Stimulated activated naive CD4-positive, alpha-beta T cell (primary cell): Measurements from ENCODE around the gene ARL17B.
"Not testable (repeated sequence)": the region's sequence is repeated elsewhere in the genome, so short reads cannot be mapped to it uniquely, and the experiment has no call there.

Experiments used
- DNase-seq, 6 experiments: peaks; one replicate each; lab custom pipeline; 2025; lab: John Stamatoyannopoulos, UW

Gene ARL17B

DNA sequence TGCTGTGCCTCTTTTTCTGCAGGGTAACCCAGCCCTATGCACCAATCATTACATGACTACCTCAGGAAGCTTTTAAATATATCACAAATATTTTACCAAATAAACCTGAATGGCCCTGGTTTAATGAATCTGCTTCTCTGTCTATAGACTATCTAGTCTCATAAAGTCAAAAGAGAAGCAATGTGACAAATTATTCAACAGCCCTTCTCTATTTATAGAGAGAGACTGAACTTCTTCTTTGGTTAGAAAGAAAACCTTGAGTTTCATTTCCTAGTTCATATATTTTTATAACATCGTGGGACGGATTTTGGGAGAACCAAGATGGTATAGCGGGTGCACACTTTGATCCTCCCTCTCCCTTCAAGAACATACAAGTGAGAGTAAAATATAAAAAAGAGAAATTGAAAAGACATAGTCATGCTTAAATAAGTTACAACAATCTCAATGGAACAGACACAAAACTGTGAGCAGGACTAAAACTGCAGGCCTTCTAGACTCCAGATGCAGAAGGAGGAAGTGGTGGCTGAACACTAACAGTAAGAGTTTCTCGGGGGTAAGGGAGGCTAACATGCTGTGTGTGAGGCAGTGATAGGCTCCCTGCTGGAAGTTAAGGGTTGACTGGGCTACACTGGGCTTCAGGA is 70.5 kb downstream of the ARL17B start:
- DNase-seq = not testable (repeated sequence)

DNA sequence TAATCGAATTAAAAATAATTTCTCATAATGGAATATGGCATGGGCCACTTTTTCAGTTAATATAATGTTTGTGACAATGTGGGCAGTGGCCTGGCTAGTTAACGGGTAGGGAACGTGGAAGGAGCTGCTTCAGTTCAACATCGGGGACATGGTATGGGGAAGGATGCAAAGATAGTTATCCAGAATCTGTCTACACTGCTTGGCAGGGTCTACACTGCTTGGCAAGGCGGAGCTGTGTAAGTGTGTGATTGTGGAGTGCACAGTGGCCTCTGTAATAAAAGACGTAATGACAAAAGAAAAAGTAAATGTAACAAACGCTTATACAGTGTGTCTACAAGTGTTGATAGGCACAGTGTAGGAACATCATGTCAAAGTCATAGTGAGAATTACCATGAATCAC is 74.0 kb downstream of the ARL17B start:
- not testable (repeated sequence) for DNase-seq

DNA sequence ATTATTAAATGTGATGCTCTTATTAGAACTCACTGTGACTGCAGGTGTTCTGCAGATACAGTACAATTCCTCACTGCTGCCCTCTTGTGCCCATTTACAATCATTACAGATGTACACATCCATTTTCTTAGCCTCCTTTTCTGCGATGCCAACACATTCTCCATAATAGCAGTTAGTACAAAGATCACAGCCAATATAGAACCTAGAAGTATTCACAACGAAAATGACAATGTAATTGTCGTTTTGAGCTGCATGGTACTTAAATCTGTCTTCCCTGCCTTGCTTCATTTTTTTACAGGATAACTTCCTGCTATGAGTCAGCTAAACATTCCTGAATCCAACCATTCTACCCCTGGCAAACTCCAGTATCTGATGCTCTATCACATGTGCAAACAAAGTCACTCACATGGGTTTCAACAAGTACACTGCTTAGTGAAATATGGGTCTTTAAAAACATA is 74.8 kb downstream of the ARL17B start:
- DNase-seq = peak in 5 of 6 experiments; percentile 45 to 80 (median 58)

DNA sequence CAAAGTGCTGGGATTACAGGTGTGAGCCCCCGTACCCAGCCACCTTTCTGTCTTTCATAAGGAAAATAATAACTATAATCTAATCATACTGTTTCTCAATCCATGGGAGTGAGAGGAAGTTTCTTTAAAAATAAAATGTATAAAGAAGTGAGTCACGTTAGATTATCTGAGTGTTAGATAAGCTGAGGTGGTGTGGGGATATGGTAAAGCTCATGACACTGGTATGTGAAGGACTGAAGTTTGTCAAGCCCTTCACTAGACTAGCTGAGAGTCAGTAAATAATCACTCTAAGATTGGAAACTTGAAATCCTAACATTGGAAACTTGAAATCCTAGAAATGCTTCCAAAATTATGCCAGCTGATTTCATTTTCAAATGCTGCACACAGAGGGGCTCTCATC is 76.1 kb downstream of the ARL17B start:
- not testable (repeated sequence) for DNase-seq

DNA sequence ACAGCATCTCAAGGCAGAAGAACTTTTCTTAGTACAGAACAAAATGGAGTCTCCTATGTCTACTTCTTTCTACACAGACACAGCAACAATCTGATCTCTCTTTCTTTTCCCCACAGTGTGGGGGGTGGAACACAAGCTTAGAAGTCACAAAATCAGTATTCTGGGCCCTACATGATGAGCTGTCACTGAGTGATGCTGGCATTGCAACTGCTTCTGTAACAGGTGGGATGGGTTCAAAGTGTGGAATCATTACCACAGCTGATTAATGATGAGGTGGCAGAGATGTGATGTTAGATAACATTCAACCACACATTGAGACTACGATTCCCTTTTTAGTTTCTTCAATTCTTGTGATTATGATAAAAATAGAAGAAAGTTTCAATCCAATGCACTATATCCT is 77.1 kb downstream of the ARL17B start:
- not testable (repeated sequence) for DNase-seq

DNA sequence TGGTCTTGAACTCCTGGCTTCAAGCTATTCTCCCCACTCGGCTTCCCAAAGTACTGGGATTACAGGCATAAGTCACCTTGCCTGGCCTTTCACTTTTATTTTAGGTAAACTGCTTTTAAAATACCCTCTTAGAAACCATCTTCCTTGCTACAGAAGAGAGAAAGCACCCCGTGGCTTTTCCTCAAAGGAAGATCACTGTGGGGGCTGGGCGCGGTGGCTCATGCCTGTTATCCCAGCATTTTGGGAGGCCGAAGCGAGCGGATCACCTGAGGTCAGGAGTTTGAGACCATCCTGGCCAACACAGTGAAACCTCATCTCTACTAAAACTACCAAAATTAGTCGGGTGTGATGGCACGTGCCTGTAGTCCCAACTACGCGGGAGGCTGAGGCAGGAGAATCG is 78.9 kb downstream of the ARL17B start:
- not testable (repeated sequence) for DNase-seq

DNA sequence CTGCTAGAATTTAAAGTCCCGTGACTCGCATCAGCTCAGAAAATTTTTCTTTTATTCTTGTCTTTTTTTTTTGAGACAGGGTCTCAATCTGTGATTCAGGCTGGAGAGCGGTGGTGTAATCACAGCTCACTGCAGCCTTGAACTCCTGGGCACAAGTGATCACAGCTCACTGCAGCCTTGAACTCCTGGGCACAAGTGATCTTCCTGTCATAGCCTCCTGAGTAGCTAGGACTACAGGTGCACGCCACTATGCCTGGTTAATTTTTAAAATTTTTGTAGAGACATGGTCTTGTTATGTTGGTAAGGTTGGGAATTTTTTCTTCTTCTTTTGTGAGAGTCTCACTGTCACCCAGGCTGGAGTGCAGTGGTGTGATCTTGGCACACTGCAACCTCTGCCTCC is 80.2 kb downstream of the ARL17B start:
- DNase-seq = not testable (repeated sequence)

DNA sequence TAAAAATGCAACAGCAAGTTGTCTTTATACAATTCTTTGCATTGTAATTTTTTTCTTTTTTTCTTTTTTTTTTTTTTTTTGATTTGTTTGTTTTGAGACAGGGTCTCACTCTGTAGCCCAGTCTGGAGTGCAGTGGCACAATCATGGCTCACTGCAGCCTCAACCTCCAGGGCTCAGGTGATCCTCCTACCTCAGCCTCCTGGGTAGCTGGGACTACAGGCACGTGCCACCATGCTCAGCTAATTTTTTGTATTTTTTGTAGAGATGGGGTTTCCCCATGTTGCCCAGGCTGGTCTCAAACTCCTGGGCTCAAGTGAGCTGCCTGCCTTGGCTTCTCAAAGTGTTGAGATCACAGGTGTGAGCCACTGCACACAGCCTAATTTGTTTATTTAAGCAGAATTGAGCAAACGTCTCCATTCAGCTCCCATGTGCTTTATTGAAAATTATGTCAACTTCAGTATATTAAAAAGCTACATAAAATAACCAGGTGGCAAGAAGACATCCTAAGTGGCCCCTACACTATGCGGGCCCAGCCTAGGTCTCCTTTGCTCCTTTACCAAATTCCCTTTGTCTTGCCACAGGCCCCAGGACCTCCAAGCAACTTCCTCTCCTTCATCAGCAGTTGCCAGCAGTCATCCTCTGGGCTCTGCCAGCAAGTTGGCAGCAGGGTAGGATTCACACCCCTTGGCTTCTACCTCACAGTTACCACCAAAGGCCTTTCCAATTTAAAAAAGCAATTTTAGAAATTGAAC is 84.7 kb downstream of the ARL17B start:
- DNase-seq = not testable (repeated sequence)

DNA sequence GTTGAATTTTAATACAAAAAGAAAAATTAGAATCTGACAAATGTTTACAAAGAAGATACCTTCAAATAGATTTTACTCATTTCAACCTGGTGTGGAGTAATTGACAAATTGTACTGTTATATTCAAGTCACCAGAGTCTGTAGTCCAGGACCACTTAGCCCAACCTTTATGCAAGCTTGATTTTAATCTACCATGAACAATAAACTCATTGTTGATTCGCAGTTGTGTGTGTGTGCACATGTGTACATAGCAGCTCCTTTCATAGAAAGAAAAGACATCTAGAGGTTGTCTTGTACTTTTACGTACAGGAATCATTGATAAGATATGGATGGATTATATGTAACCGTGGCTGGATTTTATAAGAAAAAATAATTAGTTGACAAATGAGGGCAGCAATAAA is 87.3 kb downstream of the ARL17B start:
- DNase-seq = no peak

DNA sequence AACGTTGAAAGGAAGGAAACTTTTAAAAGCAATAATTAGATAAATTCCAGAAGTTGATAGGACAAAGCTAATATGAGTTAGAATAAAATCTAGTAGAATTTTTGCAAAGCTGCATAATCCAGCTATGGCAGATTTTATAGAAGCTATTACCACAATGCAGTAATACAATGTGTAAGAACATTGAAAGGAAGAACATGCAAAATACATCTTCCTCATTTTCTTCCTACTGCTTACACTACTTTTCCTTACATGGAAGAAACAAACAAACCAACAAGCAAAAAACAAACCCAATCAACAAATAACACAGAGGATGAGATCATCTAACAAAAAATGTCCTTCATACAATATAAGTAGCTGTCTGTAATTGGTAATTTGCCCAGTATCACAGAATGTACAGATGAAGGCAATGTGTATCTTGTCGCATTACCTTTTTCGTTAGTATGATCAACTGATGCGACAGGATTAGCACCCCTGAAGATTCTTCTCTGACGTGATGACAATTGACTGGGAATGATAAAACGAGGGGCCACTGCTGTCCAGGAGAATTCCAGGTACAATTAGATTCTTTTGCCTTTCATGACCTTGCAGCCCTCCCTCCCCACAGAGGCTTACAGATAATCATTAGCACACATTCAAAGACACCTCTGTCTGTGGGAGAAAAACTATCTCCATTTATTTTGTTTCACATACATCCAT is 87.9 kb downstream of the ARL17B start:
- DNase-seq = no peak

DNA sequence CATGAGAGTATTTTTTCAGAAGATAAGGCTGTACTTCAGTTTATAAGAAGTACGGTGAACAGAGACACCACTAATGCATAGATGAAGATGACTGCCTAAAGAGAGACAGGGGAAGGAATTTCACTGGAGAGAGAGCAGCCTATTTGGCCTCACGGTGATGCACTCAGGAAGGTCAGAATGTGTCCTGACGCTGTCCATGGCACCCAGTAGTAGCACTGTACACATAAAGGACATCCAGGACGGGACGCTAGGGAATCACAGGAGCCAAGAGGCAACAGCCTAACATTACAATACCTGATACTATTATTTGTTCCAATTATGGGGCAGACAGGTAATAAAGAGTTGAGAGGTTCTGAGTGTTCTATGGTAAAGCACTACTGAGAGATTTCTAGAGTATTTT is 91.5 kb downstream of the ARL17B start:
- DNase-seq = no peak

DNA sequence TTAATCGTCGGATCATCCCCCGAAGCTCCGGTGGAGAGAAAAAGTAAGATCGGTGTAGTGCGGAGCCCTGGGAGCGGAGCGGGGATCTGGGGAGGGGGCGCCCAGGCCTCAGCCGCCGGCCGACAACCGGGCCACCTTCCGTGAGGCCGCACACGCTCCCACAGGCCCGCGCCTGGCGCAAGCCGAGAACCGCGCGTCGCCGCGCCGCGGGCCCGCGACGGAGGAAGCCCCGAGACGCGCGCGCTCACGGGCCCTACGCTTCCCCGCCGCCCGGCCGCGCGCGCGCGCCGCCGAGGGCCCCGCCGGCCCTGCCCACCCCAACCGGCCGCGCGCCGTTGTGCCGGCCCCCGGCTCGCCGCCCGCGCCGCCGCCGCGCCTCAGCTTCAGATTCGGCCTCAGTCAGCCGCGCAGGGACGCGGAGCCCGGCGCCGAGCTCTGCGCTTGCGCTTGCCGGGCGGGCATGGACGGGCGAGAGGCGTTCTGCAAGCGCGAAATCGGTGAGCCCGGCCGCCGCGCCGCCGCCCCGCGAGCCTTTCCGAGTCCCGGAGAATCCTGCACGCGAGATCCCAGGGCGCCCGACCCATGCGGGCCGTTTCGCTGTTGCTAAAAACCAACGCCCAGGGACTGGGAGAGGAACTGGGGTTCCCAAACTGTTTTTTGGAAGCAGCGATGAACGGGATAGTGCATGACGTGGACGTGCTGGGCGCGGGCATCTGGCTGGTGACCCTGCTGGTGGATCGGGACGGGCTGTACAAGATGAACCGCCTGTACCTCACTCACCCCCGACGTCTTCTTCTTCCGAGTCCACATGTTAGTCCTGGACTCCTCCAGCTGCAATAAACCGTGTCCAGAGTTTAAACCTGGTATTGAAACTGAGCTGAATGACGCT is 94.7 kb downstream of the ARL17B start:
- DNase-seq = peak; percentile 35 to 84 (median 74)

DNA sequence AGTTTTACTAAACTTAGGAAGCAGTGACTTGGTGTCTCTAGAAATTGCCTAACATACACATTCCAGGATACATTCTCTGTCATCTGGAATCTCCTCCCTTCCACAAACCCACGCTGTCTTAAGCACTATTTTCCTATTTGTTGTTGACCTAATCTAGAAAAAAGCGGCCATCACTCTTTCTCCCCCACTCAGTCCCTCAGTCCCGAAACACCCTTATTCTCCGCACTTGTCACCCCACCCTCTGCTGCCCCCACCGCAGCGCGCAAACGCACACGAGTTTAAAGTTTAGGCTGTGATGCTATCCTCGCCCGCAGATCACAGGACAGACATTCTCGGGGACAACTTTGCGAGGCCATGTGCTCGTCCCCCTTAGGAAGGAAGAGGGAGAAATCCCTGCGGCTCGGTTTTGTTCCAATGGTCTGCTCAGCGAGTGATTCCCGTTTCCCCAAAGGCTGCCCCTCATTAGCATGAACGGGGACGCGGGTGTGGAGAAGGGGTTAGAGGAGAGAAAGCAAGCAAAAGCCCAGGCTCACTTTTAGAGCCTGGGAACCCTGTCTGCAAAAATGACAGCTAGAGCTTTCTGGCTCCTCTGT is 95.4 kb downstream of the ARL17B start:
- peak in 2 of 6 experiments; percentile 35 to 38 for DNase-seq

DNA sequence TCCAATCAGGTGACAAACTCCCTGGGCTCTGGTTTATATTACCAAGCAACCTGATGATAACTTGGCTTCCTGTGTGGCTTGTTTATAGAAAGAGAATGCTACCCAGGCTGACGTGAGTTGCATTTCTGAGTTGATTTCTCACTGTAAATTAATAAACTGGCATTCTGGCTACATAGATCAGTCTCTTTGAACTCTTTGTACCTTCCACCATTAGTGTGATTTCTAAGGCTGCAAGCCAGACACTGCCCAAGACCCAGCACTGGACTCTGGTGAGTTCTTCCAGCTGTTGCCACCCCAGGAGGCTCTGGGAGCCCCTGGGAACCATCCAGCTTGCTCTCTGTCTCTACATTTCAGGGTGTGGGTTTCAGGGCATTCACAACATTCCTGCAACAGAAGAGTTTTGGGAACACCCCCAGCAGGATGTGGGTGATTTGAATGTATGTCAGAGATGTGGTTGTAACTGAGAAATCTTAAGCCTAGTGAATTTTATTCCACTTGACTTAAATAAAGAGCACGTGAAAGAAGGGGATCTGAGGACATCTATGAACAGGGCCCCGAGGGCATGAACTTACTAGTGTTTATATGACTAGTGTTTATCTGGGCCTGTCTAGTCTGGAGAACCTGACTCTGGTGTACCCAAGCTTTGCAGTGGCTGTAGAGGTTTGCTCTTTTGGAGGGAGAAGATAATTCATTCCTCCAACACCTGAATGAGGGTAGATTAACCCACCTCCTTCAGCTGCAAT is 96.9 kb downstream of the ARL17B start:
- peak; percentile 13 to 76 (median 46) for DNase-seq

DNA sequence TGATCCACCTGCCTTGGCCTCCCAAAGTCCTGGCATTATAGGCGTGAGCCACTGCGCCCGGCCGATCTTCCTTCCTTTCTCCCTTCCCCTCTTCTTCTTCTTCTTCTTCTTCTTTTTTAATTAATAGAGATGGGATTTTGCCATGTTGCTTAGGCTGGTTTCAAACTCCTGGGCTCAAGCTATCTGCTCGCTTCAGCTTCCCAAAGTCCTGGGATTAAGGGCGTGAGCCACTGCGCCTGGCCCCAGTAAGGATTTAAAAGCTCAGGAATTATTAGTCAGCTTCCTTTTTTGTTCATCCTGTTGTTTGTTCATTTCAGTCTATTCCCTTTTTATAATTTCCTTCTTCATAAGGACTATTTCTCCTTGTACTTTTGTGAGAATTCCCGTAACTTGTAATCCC is 99.3 kb downstream of the ARL17B start:
- DNase-seq = no peak

DNA sequence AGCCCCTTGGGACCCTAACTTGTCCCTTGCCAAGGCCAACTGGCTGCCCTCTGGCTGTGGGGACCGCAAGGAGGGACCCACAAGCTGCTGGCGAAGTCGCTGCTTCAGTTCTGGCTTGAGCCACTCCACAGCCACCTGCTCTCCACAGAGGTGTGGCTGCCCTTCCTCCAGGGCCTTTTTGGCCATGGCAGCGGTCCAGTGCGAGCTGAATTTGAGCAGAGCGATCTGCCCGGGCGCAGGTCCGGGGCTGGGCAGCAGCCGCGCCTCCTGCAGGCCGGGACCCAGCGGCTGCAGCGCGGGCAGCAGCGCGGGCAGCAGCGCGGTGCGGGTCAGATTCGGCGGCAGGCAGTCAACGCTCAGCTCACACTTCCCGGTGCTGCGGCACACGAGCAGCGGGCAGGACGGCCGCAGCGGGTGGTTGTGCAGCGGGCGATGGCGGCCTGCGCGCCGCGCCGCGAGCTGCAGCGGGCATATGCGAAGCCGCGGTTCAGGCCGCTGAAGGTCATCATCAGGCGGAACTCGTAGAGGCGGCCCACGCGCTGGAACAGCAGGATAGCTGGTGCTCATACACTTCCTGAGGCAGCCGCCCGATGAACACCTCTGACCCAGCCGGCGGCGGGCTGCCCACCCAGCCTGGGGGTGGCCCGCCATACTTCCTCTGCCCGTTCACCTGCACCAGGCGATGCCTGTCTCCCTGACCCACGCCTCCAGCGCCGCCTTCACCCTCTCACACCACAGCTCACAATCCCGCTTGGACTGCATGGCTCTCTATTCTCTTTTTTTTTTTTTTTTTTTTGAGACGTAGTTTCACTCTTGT is 101.5 kb downstream of the ARL17B start:
- peak in 3 of 6 experiments; percentile 12 to 17 (median 17) for DNase-seq

DNA sequence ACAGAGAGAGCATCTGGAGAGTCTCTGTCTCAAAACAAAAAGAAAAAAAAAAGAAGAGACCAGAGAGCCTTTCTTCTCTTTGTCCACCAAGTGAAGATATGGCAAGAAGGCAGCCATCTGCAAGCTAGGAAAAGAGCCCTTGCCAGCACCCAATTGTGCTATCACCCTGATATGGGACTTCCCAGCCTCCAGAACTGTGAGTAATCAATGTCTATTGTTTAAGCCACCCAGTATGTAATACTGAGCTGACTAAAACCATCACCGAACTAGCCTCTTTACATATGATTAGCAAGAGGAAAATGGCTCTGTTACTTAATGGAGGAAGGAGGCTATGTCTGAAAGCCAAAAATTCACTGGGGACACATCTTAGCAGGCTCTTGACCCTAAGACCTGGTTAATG is 105.2 kb downstream of the ARL17B start:
- not testable (repeated sequence) for DNase-seq

DNA sequence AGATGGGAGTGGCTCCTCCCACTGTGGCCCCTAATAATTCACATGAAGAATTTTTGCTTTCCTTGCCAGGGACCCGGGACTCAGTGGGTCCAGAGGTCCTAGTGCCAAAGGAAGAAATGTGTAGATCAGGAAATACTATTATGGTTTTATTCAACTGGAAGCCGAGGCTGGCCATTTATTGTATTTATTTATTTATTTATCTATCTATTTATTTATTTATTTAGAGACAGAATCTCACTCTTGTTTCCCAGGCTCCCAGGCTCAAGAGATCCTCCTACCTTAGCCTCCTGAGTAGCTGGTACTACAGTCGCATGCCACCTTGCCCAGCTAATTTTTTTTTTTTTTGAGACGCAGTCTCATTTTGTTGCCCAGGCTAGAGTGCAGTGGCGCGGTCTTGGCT is 107.4 kb downstream of the ARL17B start:
- not testable (repeated sequence) for DNase-seq

DNA sequence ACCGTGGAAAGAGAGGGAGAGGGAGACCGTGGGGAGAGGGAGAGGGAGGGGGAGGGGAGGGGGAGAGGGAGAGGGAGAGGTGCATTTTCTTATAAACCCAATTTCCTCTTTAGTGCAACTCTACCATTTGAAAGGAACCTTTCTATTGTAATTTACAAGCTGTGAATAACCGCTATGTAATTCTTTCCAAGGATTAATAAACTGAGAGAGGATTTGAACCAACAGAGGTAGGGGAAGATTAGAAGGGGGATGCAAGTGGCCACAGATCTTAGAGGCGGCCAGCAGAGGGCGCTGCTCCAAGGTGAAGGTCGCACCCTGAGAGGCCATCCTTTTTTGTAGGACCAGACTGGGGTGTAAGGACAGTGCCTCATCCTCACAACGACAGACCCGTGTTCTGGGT is 107.8 kb downstream of the ARL17B start:
- peak; percentile 10 to 70 (median 66) for DNase-seq

DNA sequence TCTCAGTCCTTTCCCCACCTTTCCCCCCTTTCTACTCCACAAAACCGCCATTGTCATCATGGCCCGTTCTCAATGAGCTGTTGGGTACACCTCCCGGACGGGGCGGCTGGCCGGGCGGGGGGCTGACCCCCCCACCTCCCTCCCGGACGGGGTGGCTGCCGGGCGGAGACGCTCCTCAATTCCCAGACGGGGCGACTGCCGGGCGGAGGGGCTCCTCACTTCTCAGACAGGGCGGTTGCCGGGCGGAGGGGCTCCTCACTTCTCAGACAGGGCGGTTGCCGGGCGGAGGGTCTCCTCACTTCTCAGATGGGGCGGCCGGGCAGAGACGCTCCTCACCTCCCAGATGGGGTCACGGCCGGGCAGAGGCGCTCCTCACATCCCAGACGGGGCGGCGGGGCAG is 108.8 kb downstream of the ARL17B start:
- DNase-seq = not testable (repeated sequence)
